Thyroid gland (tissue), 4 donors: ENCODE measurements around the gene TJP1. TPM values are rescaled to one million over a fixed set of nuclear protein-coding genes. Genes with fewer than 3 reads are reported as not detected.
A peak's percentile ranks its signal among the peaks of the same experiment; 100 is the strongest.

Experiments used
- DNase-seq, 2 donors: peaks; one replicate each; pipeline ENCODE4 v3.0.0-alpha.2; 2019
- H3K27ac ChIP-seq, 3 donors: fragments of 200-600 bp; sonication (generic); 1 replicate in 2 of 3; 2 replicates in 1 of 3; pipeline ENCODE4 v1.5.1; 2016 to 2019; ENCODE audit warnings: mild to moderate bottlenecking in 1 of 3, moderate library complexity in 1 of 3
- H3K27me3 ChIP-seq: fragments of 200-600 bp; sonication (generic); one replicate; pipeline ENCODE4 v1.5.1; 2019
- H3K36me3 ChIP-seq, 2 donors: fragments of 200-600 bp; sonication (generic); one replicate each; pipeline ENCODE4 v1.5.1; 2016 to 2019
- H3K4me1 ChIP-seq, 2 donors: fragments of 200-600 bp; sonication (generic); one replicate each; pipeline ENCODE4 v1.5.1; 2017 to 2019
- H3K4me3 ChIP-seq, 3 donors: fragments of 200-600 bp; sonication (generic); replicated peaks in 1 of 3; 1 replicate in 2 of 3; 2 replicates in 1 of 3; pipeline ENCODE4 v1.5.1; 2016; ENCODE audit warnings: mild to moderate bottlenecking in 1 of 3
- H3K9me3 ChIP-seq: fragments of 200-600 bp; sonication (generic); one replicate; pipeline ENCODE4 v1.5.1; 2017
- CTCF ChIP-seq, 6 experiments: fragments of 200-600 bp in 3 of 6; fragments of 450-650 bp in 3 of 6; sonication (generic) in 3 of 6; IDR thresholded peaks; one replicate each; pipeline ENCODE4 v1.5.1; 2016 to 2019; ENCODE audit warnings: antibody characterized with exemption in 6 of 6, mild to moderate bottlenecking in 2 of 6, inconsistent platforms in 1 of 6, moderate library complexity in 1 of 6
- POLR2A ChIP-seq, 2 donors: fragments of 450-650 bp; IDR thresholded peaks; one replicate each; pipeline ENCODE4 v1.6.1; 2017; ENCODE audit warnings: antibody characterized with exemption in 2 of 2, mild to moderate bottlenecking in 2 of 2, moderate library complexity in 1 of 2
- WGBS, 2 donors: methylation state at CpG; one replicate each; pipeline ENCODE4 v1.1.5; 2017; 5-methylcytosine and 5-hydroxymethylcytosine counted together
- intact Hi-C: fragments of 100-400 bp; cut with DNase I; formaldehyde crosslinking; loops from one replicate; pipeline ENCODE4 v1.15.1; 2023
- total RNA-seq, 4 donors: library from RNA; depleted of rRNA; stranded (reverse); fragments of >200 nt; gene quantifications; one replicate each; pipeline ENCODE4 v1.2.3, GENCODE V29; 2016

The TJP1 gene
- total RNA-seq, 4 donors from 2014 or later = 107 to 166 (median 126) TPM

- H3K27me3 ChIP-seq = no peaks in the 10 kb centered on the region
- peaks cover 0 to 3% of the 10 kb centered on the region in 2 donors for H3K36me3 ChIP-seq
- 71 to 72% methylated on average over 4 of the region's 4 CpGs for WGBS, 2 donors
- no peak overlapping the region for H3K4me3 ChIP-seq
- peaks cover 12 to 14% of the 10 kb centered on the region in 2 donors for H3K4me1 ChIP-seq
- no peaks in the 10 kb centered on the region for H3K9me3 ChIP-seq
- no peak overlapping the region for H3K27ac ChIP-seq
- TF ChIP-seq POLR2A (IDR thresholded peaks at IDR 0.05) (no peak), CTCF (IDR thresholded peaks at IDR 0.05) (no peak)
- DNase-seq = no peak
- intact Hi-C loops = no loop called here
These were observed 32.4 kb downstream of the TJP1 start for GRCh38 chr15:29789871-29790270.

- H3K27me3 ChIP-seq = no peaks in the 10 kb centered on the region
- H3K9me3 ChIP-seq = no peaks in the 10 kb centered on the region
- H3K36me3 ChIP-seq = peaks cover 0 to under 1% of the 10 kb centered on the region in 2 donors
- peaks cover 12 to 14% of the 10 kb centered on the region in 2 donors for H3K4me1 ChIP-seq
- TF ChIP-seq CTCF (IDR thresholded peaks at IDR 0.05) = no peak
- TF ChIP-seq POLR2A (IDR thresholded peaks at IDR 0.05) = no peak
- H3K27ac ChIP-seq = no peak overlapping the region
- intact Hi-C loops = no loop called here
- WGBS, 2 donors = 93 to 96% methylated on average over 4 of the region's 4 CpGs
- DNase-seq = no peak
- H3K4me3 ChIP-seq = no peak overlapping the region
These were observed 33.7 kb downstream of the TJP1 start for GRCh38 chr15:29788433-29789034.

- Histone ChIP-seq H3K4me1 (peaks cover 12 to 14% of the 10 kb centered on the region in 2 donors), H3K9me3 (no peaks in the 10 kb centered on the region), H3K36me3 (no peaks in the 10 kb centered on the region), H3K27me3 (no peaks in the 10 kb centered on the region), H3K27ac (no peak overlapping the region), H3K4me3 (no peak overlapping the region)
- intact Hi-C loops = no loop called here
- DNase-seq = no peak
- TF ChIP-seq CTCF (IDR thresholded peaks at IDR 0.05) (no peak), POLR2A (IDR thresholded peaks at IDR 0.05) (no peak)
These were observed 34.5 kb downstream of the TJP1 start for GRCh38 chr15:29787767-29788166.

GRCh38 chr15:29785642-29786041 is 36.6 kb downstream of the TJP1 start:
- H3K4me3 ChIP-seq = no peak overlapping the region
- no peak for TF ChIP-seq CTCF (IDR thresholded peaks at IDR 0.05)
- no peak for TF ChIP-seq POLR2A (IDR thresholded peaks at IDR 0.05)
- no peaks in the 10 kb centered on the region for H3K9me3 ChIP-seq
- no peaks in the 10 kb centered on the region for H3K27me3 ChIP-seq
- H3K27ac ChIP-seq = peak overlapping the region in 1 of 3 donors; percentile 21
- no peak for DNase-seq
- intact Hi-C loops = no loop called here
- peaks cover 12 to 14% of the 10 kb centered on the region in 2 donors for H3K4me1 ChIP-seq
- WGBS, 2 donors = 93 to 97% methylated on average over 1 of the region's 1 CpG
- no peaks in the 10 kb centered on the region for H3K36me3 ChIP-seq

- intact Hi-C loops = no loop called here
- H3K36me3 ChIP-seq = no peaks in the 10 kb centered on the region
- no peaks in the 10 kb centered on the region for H3K27me3 ChIP-seq
- WGBS, 2 donors = 89 to 95% methylated on average over 2 of the region's 2 CpGs
- no peak for DNase-seq
- no peak for TF ChIP-seq POLR2A (IDR thresholded peaks at IDR 0.05)
- TF ChIP-seq CTCF (IDR thresholded peaks at IDR 0.05) = no peak
- no peak overlapping the region for H3K27ac ChIP-seq
- peaks cover 12 to 14% of the 10 kb centered on the region in 2 donors for H3K4me1 ChIP-seq
- no peaks in the 10 kb centered on the region for H3K9me3 ChIP-seq
- H3K4me3 ChIP-seq = no peak overlapping the region
These were observed 37.1 kb downstream of the TJP1 start for GRCh38 chr15:29785136-29785535.
